Adipocyte (in vitro differentiated cells): ENCODE measurements around the gene TRIM5.

Experiments
- DNase-seq: peaks from one replicate; pipeline ENCODE4 v3.0.0-alpha.2; 2015; ENCODE audit warnings: low read depth
- H3K27me3 ChIP-seq: replicated peaks from 2 replicates; pipeline ENCODE4 v1.7.0; 2013; ENCODE audit warnings: mild to moderate bottlenecking, low read length, moderate library complexity; ENCODE audit not compliant: control insufficient read depth, insufficient read depth
- H3K36me3 ChIP-seq: 2 replicates; pipeline ENCODE4 v1.7.0; 2013; ENCODE audit warnings: low read length, mild to moderate bottlenecking, moderate library complexity; ENCODE audit not compliant: control insufficient read depth, insufficient read depth, severe bottlenecking
- H3K4me1 ChIP-seq: 2 replicates; pipeline ENCODE4 v1.7.0; 2013; ENCODE audit warnings: mild to moderate bottlenecking, low read length, moderate library complexity; ENCODE audit not compliant: control insufficient read depth, insufficient read depth
- H3K4me3 ChIP-seq: 2 replicates; pipeline ENCODE4 v1.7.0; 2013; ENCODE audit warnings: mild to moderate bottlenecking, low read length, moderate library complexity
- H3K9ac ChIP-seq: 2 replicates; pipeline ENCODE4 v1.7.0; 2013; ENCODE audit warnings: mild to moderate bottlenecking, low read length, moderate library complexity
- H3K9me3 ChIP-seq: 2 replicates; pipeline ENCODE4 v1.7.0; 2013; ENCODE audit warnings: mild to moderate bottlenecking, low read length, moderate library complexity; ENCODE audit not compliant: control insufficient read depth

The TRIM5 gene

GRCh38 chr11:5622802-5623201, 62.1 kb downstream of the TRIM5 start:
- Histone ChIP-seq H3K9me3 (no peaks in the 10 kb centered on the region), H3K4me3 (no peak overlapping the region), H3K27me3 (no peaks in the 10 kb centered on the region), H3K4me1 (peaks cover 41% of the 10 kb centered on the region), H3K9ac (no peak overlapping the region), H3K36me3 (no peaks in the 10 kb centered on the region)
- no peak for DNase-seq

GRCh38 chr11:5621580-5621979, 63.3 kb downstream of the TRIM5 start:
- H3K9ac ChIP-seq = peak overlapping the region; percentile 56
- H3K9me3 ChIP-seq = no peaks in the 10 kb centered on the region
- DNase-seq = no peak
- no peaks in the 10 kb centered on the region for H3K36me3 ChIP-seq
- H3K4me1 ChIP-seq = peaks cover 41% of the 10 kb centered on the region
- no peaks in the 10 kb centered on the region for H3K27me3 ChIP-seq
- H3K4me3 ChIP-seq = no peak overlapping the region

DNA sequence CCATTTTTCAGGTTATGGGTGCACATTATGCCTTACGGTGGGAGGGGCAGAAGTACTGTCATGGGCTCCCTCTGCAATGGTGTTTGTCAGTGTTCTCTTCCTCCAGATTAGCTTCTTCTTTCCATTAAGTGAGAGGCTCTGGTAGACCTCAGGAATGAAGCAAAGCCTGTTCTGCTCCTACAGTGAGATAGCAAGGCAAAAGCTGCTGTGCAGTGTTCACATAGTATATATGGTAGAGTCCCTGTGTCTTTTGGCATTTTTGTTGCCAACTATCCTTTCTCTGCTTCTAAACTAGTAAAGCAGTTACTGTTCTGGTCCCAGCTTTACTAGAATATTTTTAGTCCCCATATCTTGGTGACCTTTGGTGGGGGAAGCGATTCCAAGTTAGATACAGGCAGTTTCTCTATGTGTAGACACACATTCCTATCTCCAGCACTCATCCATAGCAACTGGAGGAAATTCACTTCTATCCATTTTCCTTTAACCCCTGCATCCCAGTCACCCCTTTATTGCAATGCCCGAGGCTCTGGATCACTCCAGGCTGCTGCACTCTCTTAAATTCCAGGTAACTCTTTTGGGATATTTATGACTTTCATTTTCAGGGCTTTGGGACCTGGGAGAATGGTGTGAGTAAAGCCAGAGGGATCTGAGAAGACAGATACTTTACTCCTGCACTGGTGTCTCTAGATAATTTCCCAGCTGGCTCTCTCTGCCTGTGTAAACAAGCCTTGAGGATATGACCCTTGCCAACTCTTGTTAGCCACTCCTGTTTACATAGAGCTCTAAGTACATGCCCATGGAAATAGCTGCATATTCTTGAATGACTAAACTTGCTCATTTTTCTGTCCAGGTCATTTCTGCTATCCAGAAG, 64.0 kb downstream of the TRIM5 start:
- Histone ChIP-seq H3K27me3 (no peaks in the 10 kb centered on the region), H3K36me3 (no peaks in the 10 kb centered on the region), H3K4me1 (peaks cover 34% of the 10 kb centered on the region), H3K4me3 (peak overlapping the region; percentile 50), H3K9ac (peak overlapping the region; percentile 56), H3K9me3 (no peaks in the 10 kb centered on the region)
- DNase-seq = peak; percentile 78

- peak; percentile 49 for DNase-seq
Measured at GRCh38 chr11:5618807-5619206, 66.1 kb downstream of the TRIM5 start.

More at GRCh38 chr11:5618807-5619206, 66.1 kb downstream of the TRIM5 start:
- Histone ChIP-seq H3K9me3 (no peaks in the 10 kb centered on the region), H3K27me3 (no peaks in the 10 kb centered on the region), H3K4me1 (peaks cover 20% of the 10 kb centered on the region), H3K9ac (no peak overlapping the region), H3K4me3 (no peak overlapping the region), H3K36me3 (no peaks in the 10 kb centered on the region)
